GM18508 (cell line): ENCODE measurements around the gene SMYD2.
A peak's percentile ranks its signal among the peaks of the same experiment; 100 is the strongest.

Experiments used
- ATAC-seq: cut with Tn5 transposase; IDR thresholded peaks from one replicate; pipeline ENCODE4 v1.9.1; 2021; ENCODE audit warnings: moderate number of reproducible peaks; ENCODE audit not compliant: insufficient read depth, unreplicated experiment

SMYD2 gene

DNA sequence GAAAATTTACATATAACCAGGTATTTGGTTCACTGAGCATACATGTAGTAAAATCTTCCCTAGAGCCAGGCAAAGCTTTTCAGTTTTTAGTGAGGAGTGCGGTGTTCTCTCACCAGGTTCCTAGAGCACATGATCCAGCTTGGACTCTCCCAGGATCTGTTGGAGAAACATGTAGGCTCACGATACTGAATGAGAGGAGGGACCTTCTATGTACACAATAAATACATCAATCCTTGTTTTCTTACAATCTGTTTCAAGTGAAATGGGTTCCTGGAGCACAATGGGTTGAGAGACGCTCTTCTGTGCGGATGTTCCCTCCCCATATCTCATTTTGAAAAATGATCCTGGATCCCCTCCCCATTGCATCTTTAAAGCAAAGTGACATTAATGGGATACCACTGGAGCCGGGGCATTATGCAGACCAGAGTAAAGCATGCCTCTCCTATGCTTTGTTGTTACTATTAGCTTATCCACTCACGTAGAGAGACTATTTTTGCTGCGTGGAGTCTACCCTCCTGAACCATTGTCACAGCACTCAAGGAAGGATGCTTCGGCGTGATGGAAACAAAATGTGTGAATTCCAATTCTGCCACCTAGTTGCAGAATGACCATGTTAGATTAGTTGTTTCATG, 19.3 kb downstream of the SMYD2 start:
- no peak for ATAC-seq

DNA sequence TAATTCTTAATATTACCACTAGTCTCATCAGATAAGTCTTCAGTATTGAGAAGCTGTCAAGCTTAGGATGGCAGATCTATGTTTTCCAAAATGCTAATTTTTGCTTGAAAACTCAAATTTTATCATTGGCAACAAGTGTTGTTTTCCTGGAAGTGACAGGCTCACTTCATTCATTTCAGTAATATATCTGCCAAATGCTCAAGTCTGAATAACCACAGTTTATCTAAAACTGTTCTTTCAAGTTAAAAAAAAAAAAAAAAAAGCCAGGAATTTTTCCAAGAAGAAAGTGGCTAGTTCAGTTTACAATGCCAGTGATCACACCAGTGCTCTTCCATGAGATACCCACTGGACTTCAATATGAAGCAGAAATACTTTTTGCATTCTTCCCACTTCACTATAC, 20.6 kb downstream of the SMYD2 start:
- ATAC-seq = no peak

DNA sequence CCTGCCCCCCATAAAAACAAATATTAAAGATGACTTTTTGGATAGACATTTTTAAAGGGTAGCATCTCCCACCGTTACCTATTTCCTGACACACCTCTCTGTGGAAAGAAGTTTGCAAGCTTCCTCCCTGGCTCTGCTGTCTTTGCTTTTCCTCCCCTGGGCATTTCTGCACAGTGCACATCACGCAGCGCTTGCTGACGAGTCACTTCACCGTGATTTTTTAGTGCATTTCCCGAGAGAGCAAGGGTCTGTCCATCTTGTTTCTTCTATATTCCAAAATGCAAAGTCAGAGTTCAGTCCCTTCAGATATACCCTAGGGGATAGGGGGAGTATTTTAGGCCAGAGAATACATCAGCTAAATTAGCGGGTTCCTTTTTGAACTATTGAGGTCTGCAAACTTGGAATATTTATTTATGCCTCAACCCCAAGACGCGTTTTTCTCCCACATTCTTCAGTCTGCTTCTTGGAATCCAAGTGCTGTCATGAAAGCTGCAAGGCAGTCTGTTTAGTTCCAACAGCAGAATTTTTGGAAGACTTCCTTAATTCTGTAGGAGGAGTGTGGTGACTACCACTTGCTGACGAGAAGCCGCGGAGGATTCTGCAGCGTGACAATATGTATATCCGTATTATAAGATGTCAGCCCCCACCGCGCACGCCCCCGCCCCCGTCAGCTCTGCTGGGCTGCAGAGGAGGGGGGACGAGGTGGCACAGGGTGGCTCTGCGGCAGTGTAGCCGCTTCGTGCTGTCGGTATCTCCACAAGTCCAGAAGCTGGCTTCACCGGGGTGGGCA, 22.4 kb downstream of the SMYD2 start:
- ATAC-seq = no peak

DNA sequence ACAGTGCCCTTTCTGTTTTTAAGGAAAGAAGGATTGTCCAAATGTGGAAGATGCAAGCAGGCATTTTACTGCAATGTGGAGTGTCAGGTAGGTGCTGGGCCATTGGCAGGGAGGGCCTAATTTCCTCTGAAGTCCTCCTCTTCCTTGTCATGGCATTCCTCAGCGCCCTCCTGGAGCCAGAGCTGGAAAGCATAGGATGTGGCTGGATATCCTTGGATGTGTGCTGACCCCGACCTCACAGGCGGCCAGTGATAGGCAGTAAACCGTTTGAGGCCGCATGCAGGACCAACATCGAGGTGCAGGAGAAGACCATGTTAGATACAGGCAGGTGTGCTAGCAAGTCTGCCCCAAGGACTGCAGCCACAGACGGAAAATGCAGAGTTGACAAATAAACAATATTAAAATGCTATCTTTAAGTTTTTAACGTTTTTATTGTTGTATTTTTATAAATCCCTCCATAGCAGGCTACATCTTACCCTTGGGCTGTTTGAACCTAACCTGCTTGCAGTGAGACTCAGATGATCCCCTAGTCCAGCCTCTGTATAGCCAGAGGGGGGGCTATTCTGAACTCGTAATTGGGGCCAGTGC, 24.3 kb downstream of the SMYD2 start:
- no peak for ATAC-seq

DNA sequence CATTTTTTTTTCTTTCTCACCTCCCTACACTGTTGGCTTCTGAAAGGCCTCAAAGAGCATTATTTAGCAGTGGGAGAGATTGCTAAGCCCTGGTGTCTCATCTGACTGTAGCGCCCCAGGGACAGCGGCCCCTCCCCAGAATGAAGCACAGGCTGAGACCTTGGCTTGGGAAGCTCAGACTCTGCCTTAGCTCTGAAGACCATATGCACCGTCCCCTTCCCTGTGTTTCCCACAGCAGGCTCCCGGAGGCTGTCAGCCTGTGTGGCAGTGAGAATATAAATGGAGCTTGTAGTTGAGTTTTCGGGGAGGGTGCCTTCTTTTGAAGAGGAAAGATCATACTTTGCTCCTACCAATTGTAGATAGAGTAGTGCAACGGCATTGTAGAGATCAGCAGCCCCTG, 25.3 kb downstream of the SMYD2 start:
- no peak for ATAC-seq

DNA sequence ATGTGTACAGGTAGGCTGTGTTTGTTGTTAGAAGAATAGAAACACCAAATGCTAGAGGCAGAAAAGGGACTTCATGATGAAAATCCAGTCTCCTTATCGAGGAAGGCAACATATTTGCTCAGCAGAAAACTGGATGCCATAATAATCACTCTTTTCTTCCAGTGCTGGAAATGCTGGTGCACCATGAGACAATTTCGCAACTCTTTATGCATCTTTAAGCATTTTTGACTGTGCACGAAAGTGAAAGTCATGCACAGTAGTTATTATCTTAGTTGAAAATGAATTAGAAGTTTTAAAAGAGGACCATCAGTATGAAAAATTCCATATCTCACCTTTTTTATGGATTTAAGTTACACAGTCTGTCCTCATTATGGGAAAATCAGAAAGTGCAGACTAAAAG, 29.1 kb downstream of the SMYD2 start:
- ATAC-seq = no peak

DNA sequence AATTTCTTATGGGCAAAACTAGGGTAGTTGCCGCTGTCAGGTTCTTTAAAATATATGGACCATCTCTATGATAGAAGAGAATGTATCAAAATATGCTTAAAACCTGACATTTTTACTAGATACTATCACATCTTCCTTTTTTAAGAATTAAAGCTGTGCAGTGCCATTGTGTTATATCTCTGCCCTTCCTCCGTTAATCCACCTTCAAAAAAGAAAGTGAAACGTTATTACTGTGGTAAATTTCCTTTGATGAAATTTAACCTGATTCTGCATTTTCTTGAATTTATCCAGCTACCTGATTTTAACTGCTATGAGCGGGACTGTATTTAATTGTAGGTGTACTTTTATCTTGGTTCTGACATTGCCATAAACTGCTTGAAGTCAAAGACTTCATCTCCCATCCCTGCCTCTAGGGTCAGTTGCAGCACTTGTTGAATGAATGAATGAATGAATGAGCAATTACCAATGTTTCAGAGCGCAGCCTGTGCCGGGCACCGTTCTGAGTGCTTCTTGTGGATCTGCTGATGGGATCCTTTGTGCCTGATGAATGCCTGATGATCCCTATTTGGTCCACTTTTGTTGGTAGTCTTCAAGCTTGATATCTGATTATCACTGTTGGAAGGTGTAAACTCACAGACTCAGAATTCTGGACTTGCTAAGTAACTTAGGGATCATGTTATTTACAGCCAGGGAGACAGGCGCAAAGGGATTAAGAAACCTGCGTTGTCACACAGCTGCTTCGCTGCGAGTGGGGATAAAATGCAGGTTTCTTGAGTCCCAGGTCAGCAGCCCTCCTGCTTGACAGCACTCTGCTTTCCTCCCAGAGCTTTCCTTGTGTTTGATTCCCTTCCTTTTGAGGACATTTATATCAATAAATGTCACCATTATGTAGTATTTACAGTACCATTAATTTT, 30.1 kb downstream of the SMYD2 start:
- ATAC-seq = no peak

DNA sequence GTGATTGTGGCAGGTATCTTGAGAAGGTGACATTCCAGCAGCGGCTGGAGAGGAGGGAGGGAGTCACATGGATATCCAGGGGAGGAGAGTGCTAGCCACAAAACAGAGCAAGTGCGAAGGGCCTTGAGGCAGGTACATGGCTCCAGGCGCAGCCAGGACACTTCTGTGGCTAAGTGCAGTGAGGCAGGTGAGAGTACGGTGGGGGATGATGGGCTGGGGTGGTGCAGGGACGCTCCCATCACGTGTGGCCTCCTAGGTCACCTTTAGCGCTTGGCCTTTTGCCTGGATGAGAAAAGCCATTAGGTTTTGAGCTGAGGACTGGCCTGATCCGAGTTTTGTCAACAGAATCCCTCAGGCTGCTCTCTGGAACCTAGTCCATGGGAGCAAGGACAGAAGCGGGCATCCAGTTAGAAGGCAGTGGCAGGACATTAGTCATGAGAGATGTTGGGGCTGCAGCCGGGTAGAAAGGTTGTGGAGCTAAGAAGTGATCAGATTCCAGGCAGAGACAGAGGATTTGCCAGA, 31.6 kb downstream of the SMYD2 start:
- ATAC-seq = no peak

DNA sequence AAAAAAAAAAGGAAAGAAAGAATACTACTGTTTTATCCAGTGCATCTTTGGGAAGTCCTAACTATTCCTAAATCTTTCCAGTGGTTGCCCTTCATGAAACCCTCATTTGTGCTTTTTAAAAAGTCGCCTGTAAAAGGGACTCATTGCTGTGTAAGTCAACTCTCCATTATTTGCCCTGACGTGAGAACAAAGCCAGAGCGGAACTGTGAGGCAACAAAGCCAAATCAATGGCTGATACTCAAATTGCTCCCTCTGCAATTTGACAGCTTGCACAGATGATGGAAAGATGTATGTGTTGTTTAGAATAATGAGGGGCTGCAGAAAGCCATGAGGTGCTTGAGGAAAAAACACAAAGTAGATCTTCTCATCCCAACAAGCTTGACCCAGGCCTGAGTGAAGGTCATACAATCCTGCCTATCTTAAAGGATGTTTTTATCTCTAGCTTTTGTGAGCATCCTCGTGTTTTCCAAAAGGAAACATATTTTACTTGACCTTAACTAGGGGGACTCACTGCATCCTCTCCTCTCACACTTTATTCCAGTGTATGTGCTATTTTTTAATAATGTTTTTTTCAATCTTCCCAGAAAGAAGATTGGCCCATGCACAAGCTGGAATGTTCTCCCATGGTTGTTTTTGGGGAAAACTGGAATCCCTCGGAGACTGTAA, 33.4 kb downstream of the SMYD2 start:
- no peak for ATAC-seq

DNA sequence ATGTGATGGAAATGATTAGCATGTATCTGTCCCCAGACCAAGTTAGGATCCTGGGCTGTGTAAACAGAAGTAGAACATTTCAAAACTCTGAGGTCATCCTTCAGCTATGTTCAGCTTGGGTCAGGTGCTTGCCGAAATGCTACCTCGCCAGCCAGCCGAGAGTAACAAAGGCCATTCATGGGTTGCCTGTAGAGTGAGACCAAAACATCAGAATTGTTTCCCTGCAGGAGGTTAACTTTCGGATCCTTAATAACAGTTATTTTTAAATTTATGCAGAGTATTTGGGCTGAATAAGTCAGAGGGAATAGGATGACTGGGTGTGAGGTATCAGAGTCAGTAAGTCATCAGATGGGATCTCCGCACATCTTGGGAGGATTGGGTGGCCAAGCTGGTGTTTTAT, 35.6 kb downstream of the SMYD2 start:
- ATAC-seq = no peak

DNA sequence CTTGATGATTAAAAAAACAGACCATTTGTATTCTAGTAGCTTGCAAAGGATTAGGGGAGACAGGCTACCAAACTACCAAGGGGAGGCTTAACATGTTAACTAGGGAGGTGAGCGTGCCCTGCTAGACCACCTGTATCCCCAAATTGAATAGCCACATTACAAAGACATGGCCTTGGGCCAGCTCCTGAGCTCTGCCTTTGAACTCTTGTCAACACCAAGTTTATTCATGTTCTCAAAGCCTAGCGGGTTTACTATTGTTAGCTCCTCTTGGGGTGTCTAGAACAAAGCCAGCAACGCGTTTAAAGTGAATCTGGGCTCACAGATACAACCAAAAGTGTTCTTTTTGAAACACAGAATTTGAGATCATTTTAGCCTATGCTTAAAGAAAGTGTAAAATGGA, 36.3 kb downstream of the SMYD2 start:
- ATAC-seq = no peak

DNA sequence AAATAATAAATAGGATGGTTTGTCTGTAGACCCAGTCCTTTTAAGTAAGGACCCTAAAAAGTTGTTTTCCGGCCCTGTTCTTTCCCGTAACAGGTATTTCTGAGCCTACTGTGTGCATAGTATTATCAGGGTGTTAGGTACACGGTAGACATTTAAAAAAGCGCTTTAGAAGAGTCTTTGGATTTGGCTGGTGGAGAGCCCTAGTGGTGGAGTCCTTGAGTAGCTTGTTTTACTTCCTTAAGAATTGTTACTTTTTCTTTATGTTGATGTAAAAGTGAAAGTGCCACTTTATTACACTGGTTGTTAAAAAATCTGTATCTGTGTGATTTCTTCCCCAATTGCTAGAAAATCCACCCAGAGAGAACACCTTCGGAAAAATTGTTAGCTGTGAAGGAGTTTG, 36.8 kb downstream of the SMYD2 start:
- no peak for ATAC-seq

DNA sequence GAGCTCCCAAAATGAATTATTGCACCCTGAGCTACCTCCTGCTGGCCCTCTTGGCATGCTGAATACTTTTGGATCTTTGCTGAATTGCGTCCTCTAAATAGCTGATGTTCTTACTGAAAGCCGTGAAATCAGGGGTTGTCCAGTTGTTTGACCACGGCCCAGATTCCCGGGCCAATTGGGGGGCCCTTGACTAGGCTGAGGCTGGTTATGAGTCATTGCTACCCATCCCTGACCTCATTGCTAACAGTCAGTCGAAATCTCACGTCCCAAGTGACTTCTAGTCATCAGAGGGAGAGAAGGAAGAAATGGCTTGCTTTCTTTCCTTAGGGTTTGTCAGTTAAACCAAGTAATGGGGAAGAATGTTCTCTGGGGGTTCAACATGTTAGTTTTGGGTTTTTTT, 37.4 kb downstream of the SMYD2 start:
- ATAC-seq = no peak

DNA sequence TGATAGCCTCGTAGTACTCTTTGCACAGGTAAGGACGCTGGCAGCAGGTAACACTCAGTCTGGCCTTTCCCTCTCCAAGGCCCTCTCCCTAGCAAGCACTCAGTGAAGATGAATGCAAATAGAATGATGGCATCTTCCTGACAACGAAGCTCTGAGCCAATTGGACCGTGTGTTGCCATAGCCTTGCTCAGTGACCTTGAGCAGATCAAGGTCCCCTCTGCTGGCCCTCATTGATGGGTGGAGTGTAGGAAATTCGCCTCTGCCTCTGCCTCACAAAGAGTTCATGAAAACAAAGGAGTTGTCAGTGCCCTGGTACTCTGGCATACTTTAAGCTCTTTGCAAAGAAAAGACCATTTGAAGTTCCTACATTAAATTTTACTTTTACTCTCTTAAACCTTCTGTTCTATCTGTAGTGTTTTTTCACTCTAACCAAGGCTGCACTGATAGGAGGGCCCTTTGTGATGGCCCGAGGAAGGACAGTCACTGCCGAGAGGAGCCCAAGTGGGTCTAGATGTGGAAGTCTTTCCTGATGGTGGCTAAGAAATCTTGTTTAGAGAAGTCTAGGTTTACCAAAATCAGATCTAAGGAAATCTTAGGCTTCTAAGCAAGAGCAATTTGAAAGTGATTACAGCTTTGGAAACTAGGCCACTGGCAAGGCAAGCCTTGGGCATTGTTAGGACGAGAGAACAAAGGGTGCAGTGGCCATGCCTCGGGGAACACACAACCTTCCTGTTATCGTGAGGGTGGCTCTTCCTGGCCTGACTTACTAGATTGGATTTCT, 38.2 kb downstream of the SMYD2 start:
- no peak for ATAC-seq

DNA sequence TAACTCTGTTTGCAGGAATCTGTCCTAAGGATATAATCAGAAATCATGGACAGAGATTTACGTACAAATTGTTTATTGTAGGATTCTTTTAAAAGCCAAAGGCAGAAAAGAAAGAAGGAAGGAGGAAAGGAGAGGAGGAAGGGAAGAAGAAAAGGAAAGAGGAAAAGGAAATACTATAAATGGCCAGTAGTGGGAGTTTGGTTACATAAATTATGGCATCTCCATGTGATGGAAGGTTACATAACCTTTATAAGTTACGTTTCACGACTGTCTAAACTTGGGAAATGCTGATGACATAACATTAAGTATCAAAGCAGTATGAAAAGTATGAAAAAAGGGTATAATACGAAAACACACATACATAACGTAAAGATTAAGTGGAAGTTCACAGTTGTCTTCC, 39.0 kb downstream of the SMYD2 start:
- no peak for ATAC-seq

DNA sequence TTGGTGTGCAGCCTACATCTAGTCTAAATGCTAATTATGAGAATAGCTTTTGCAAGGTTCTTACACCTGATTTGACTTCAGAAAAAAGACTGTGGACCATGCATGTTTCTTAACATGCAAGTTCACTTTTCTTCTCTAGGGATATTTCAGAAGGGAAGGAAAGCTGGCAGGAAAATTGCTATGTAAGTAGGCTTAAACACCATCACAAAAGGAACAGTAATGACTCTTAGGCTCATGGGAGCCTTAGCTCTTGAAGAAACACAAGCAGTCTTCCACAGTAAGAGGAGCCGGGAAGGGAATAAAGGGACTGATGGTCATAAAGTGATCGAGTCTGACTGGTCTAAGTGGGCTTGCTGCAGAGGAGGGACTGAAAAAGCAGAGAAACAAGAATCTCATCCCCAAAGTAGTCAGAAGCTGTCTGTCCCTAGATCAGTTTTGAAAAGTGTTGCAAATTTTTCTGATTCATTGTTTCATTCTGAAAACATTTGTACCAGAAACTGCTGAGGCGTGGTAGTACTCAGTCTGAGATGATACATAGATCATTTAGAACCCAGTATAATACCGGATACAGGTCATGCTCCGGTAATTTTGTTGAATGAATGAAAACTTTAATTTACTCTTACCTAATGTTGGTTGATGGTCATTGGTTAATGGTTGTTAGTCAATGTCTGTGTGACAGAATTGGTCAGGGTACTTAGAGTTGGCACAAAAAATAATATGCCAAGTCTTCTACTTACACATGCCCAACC, 40.9 kb downstream of the SMYD2 start:
- peak; percentile 76 for ATAC-seq

DNA sequence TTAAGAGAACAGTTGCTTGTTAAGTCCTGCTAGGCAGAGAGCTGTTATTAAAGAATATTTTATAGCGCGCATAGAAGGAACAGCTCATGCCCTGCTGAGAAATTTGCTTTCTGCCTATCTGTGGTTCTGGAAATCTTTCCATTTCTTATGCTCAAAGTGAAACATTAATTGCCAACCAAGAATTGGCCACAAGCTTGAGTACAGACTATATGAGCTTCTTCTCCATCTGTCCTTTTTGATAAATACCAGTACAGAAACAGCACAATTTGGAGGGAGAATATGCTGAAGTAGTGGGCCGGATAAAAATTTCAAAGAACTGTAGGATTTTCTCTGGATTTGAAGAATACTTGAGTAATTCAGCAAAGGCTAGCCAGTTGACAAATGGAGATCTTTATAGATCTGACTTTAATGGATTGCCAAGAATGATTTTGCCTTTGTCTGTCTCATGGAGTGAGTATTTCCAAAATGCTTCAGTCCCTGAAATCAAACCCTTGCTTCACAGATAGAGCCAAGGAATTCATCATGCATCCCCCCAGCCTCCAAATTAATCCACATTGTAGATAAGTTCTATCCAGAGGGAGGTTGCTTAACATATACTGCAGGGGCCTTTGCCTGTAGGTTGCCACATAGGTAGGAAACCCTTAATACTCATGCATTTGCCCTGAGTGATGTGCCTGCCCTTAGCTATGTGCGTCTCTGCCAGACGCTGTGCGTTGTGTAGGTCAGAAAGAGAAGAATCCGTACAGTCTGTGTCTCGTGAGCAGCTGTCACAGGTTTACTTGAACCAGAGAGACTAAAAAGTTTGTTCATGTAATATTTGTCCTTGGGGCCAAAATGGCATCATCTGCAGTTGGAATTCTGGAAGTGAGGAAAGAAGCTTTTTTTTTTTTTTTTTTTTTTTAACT, 44.2 kb downstream of the SMYD2 start:
- no peak for ATAC-seq

DNA sequence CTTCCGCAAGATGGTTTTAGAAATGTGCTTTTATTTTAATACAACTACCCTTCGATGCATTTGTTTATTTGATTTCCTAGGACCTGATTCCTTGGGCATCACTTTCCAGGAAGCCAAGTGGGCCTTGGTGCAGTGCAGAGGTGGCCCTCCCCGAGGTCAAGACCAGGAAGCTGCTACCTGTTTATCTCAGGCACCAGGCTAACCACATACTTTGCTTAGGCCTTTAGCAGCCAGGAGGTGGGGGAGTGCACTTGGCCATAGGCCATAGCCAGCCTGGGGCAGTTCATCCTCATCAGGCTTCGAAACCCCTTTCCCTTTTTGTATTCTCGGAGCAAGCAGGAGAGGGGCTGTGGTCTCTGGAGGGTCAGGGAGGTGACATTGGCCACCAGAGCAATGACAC, 45.4 kb downstream of the SMYD2 start:
- no peak for ATAC-seq
